Measurements from ENCODE around the gene TBC1D30. TPM values are rescaled to one million over a fixed set of nuclear protein-coding genes. Genes with fewer than 3 reads are reported as not detected.

The TBC1D30 gene
- total RNA-seq, 1 donor from 2014 or later: 3.4 TPM

DNA sequence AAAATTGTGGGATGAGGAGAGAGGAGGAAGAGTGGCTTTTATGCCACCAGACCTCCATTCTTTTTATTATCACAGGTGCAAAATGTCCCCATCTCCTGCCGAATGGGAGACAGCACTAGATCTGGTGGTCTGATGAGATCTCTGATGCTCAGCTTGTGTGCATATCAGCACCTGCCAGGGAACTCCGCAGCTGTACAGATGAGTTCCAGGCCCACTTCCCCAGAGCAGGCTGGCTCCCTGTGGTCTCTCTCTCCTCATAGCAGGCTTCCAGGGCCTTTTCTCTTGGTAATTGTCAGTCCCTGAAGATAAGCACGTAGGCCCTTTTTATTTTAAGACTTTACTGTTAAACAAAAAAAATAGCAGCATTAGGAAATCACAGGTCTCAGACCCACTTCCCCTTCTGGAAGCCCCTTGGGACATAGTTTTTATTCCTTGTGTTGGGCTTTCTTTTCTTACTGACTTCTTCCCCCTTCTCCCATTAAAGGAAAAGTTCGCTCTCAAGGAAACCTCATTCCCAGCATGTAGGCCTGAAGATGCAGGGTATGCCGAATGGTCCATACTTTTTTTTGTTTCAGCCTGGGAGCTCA is 4.5 kb upstream of the TBC1D30 start:
- peaks cover 2% of the 10 kb centered on the region for H3K9me3 Mint-ChIP-seq (ENCODE audit: low read depth)
- H3K4me3 Mint-ChIP-seq (ENCODE audit: low read depth): no peak overlapping the region
- peaks cover 2% of the 10 kb centered on the region for H3K4me1 Mint-ChIP-seq (ENCODE audit: low read depth)
- TF ChIP-seq, protein P1, sequence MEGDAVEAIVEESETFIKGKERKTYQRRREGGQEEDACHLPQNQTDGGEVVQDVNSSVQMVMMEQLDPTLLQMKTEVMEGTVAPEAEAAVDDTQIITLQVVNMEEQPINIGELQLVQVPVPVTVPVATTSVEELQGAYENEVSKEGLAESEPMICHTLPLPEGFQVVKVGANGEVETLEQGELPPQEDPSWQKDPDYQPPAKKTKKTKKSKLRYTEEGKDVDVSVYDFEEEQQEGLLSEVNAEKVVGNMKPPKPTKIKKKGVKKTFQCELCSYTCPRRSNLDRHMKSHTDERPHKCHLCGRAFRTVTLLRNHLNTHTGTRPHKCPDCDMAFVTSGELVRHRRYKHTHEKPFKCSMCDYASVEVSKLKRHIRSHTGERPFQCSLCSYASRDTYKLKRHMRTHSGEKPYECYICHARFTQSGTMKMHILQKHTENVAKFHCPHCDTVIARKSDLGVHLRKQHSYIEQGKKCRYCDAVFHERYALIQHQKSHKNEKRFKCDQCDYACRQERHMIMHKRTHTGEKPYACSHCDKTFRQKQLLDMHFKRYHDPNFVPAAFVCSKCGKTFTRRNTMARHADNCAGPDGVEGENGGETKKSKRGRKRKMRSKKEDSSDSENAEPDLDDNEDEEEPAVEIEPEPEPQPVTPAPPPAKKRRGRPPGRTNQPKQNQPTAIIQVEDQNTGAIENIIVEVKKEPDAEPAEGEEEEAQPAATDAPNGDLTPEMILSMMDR (IDR thresholded peaks at IDR 0.05; ENCODE audit: unreplicated experiment): no peak
- DNase-seq (ENCODE audit: low spot score, unreplicated experiment): no peak
- H3K36me3 Mint-ChIP-seq (ENCODE audit: insufficient read depth): no peaks in the 10 kb centered on the region
- no peak overlapping the region for H3K27ac Mint-ChIP-seq
- H3K27me3 Mint-ChIP-seq: peaks cover 33% of the 10 kb centered on the region

- H3K9me3 Mint-ChIP-seq (ENCODE audit: low read depth): peaks cover 2% of the 10 kb centered on the region
- H3K4me1 Mint-ChIP-seq (ENCODE audit: low read depth): peaks cover 4% of the 10 kb centered on the region
- TF ChIP-seq, protein P1 (IDR thresholded peaks at IDR 0.05; ENCODE audit: unreplicated experiment): no peak
- no peaks in the 10 kb centered on the region for H3K36me3 Mint-ChIP-seq (ENCODE audit: insufficient read depth)
- DNase-seq (ENCODE audit: low spot score, unreplicated experiment): no peak
- no peak overlapping the region for H3K27ac Mint-ChIP-seq
- H3K4me3 Mint-ChIP-seq (ENCODE audit: low read depth): no peak overlapping the region
- peaks cover 40% of the 10 kb centered on the region for H3K27me3 Mint-ChIP-seq
Measured at GRCh38 chr12:64820593-64820992, 3.9 kb upstream of the TBC1D30 start.

- H3K27me3 Mint-ChIP-seq: peaks cover 46% of the 10 kb centered on the region
- TF ChIP-seq, protein P1 (IDR thresholded peaks at IDR 0.05; ENCODE audit: unreplicated experiment): no peak
- H3K9me3 Mint-ChIP-seq (ENCODE audit: low read depth): peaks cover 2% of the 10 kb centered on the region
- no peak for DNase-seq (ENCODE audit: low spot score, unreplicated experiment)
- peaks cover 8% of the 10 kb centered on the region for H3K4me1 Mint-ChIP-seq (ENCODE audit: low read depth)
- no peak overlapping the region for H3K27ac Mint-ChIP-seq
- no peaks in the 10 kb centered on the region for H3K36me3 Mint-ChIP-seq (ENCODE audit: insufficient read depth)
- no peak overlapping the region for H3K4me3 Mint-ChIP-seq (ENCODE audit: low read depth)
Measured at GRCh38 chr12:64821116-64821630, 3.3 kb upstream of the TBC1D30 start.

DNA sequence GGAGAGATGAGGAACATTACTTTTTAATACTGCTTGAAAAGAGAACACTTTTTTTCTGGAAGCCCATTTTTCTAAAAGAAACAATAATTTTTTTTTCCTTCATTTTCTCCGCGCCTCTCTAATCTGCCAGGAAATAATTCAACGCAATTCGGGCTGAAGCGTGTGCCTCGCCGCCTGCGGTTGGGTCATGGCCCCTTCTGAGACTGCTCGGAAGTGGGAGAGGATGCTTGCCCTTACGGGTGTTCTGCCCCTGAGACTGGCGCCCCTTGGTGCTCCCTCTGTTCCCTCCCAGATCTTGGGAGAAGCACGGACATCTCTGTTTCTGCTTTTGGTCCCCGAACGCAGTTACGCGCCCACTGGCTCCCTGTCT is 332 bp upstream of the TBC1D30 start:
- no peaks in the 10 kb centered on the region for H3K36me3 Mint-ChIP-seq (ENCODE audit: insufficient read depth)
- no peak for DNase-seq (ENCODE audit: low spot score, unreplicated experiment)
- no peak overlapping the region for H3K27ac Mint-ChIP-seq
- H3K9me3 Mint-ChIP-seq (ENCODE audit: low read depth): peaks cover 2% of the 10 kb centered on the region
- TF ChIP-seq, protein P1 (IDR thresholded peaks at IDR 0.05; ENCODE audit: unreplicated experiment): no peak
- H3K4me3 Mint-ChIP-seq (ENCODE audit: low read depth): peak overlapping the region; percentile 65
- peaks cover 11% of the 10 kb centered on the region for H3K4me1 Mint-ChIP-seq (ENCODE audit: low read depth)
- H3K27me3 Mint-ChIP-seq: peaks cover 64% of the 10 kb centered on the region

DNA sequence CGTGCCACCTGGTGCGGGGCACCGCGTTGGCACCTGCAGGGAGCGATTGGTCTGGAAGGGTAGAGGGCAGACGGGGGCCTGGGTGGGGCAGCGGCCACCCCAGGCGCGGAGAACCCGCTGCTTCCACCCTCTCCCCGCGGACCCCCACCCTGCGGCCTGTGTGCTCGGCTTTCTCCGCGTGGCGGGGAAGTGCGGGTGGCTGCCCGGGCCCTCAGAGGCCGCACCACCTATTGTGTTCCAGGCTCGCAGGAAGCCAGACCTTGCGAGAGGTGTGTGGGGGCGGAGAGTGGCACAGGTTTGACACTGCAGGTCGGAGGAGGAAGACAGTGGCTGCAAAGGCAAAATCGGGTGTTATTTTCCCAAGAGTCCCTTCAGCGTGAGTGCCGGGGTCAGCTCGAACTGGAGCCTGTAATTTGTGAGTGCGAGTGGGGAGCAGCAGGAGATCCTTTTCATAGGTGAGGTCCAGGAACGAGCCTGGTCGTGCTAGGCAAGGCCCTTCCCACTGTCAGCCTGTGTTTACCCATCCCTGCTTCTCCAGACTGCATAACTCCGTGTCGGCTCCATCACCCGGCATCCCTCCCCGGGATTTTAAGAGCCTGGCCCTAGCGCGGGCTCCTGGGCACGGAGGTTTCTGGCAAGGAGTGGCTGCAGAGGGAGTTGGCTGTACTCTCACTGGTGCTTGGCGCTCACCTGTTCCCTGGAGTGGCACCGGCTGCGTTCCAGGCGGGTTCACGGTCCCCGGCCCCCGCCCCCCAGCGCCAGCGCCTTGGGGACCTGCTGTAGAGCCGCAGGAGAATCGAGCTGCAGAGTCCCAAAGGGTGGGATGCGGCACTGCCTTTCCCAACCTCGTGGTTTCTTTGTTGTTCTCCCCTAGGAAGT is 935 bp downstream of the TBC1D30 start:
- peaks cover 70% of the 10 kb centered on the region for H3K27me3 Mint-ChIP-seq
- DNase-seq (ENCODE audit: low spot score, unreplicated experiment): no peak

More for the DNA sequence above, 935 bp downstream of the TBC1D30 start:
- Mint-ChIP-seq H3K4me1 (ENCODE audit: low read depth) (peaks cover 11% of the 10 kb centered on the region), H3K27ac (no peak overlapping the region), H3K9me3 (ENCODE audit: low read depth) (peaks cover 2% of the 10 kb centered on the region), H3K4me3 (ENCODE audit: low read depth) (no peak overlapping the region), H3K36me3 (ENCODE audit: insufficient read depth) (no peaks in the 10 kb centered on the region)
- TF ChIP-seq, protein P1 (IDR thresholded peaks at IDR 0.05; ENCODE audit: unreplicated experiment): no peak
